GM10248 (cell line): ENCODE measurements around the gene XPO1.
"Not testable (repeated sequence)": the region's sequence is repeated elsewhere in the genome, so short reads cannot be mapped to it uniquely, and the experiment has no call there.

Source experiments
- CTCF ChIA-PET: fragments of 300-600 bp; sonication (Branson Sonifier 250); formaldehyde crosslinking; extraction: SDS; loops from one replicate; lab custom pipeline; 2021; ENCODE audit warnings: antibody characterized with exemption; lab: Yijun Ruan, JAX
- POLR2A ChIA-PET: fragments of 350-650 bp; sonication (Branson Sonifier 250); formaldehyde crosslinking; extraction: SDS; loops from one replicate; lab custom pipeline; 2020; ENCODE audit warnings: antibody characterized with exemption; lab: Yijun Ruan, JAX
- DNase-seq: peaks from one replicate; pipeline ENCODE4 v3.0.0; 2012; ENCODE audit errors: extremely low spot score
- CTCF ChIP-seq: IDR thresholded peaks from 2 replicates; pipeline ENCODE4 v1.5.1; 2012; ENCODE audit warnings: mild to moderate bottlenecking, low read depth; ENCODE audit errors: extremely low read depth, missing control alignments, control extremely low read depth

Gene XPO1

GRCh38 chr2:61538200-61538919 is at the start of gene XPO1:
Gene XPO1 (minus strand): TSS chr2:61538356. CDS start chr2:61533897, 4,459 bp downstream.
- CTCF ChIA-PET, result interaction anchor here (1.3 to 1.5 kb wide), 3 partner anchors 10 to 117 kb away, joined by 3 to 4 read pairs (median 3); no protein-coding TSS in a partner anchor

GRCh38 chr2:61586928-61587327 is 48.8 kb upstream of the XPO1 start:
- POLR2A ChIA-PET, DNase-seq, CTCF ChIA-PET: not testable (repeated sequence)

More at GRCh38 chr2:61538200-61538919, at the start of gene XPO1:
- DNase-seq, result peak; percentile 98
- peak; percentile 0 for TF ChIP-seq CTCF
- POLR2A ChIA-PET, result interaction anchor here (0.6 to 1.3 kb wide), 5 partner anchors 22 to 793 kb away, joined by 3 to 10 read pairs (median 5); partner anchors contain the start of gene PAPOLG

GRCh38 chr2:61585383-61585782 is 47.2 kb upstream of the XPO1 start:
- ChIA-PET POLR2A (no interaction called here), CTCF (interaction anchor here (0.8 to 1.8 kb wide), 3 partner anchors 9 to 159 kb away, joined by 3 to 4 read pairs (median 4); no protein-coding TSS in a partner anchor)
- no peak for TF ChIP-seq CTCF
- DNase-seq, result peak; percentile 56

GRCh38 chr2:61584368-61584767 is 46.2 kb upstream of the XPO1 start:
- POLR2A ChIA-PET, DNase-seq: not testable (repeated sequence)
- CTCF ChIA-PET, result interaction anchor here (0.8 kb wide), 1 partner anchor 18 kb away, joined by 4 read pairs; no protein-coding TSS in a partner anchor

GRCh38 chr2:61582165-61582564 is 44.0 kb upstream of the XPO1 start:
- DNase-seq, result no peak
- TF ChIP-seq CTCF, result no peak
- POLR2A ChIA-PET, result no interaction called here
- CTCF ChIA-PET, result no interaction called here

- CTCF ChIA-PET, result no interaction called here
- DNase-seq, result no peak
- POLR2A ChIA-PET, result no interaction called here
- no peak for TF ChIP-seq CTCF
These were observed 43.6 kb upstream of the XPO1 start for GRCh38 chr2:61581716-61582115.

GRCh38 chr2:61575447-61575859 is 37.3 kb upstream of the XPO1 start:
- POLR2A ChIA-PET, result no interaction called here
- peak; percentile 56 for DNase-seq
- CTCF ChIA-PET, result interaction anchor here (0.9 kb wide), 1 partner anchor 13 kb away, joined by 3 read pairs; no protein-coding TSS in a partner anchor
- TF ChIP-seq CTCF, result no peak

GRCh38 chr2:61566566-61566965 is 28.4 kb upstream of the XPO1 start:
- POLR2A ChIA-PET, result no interaction called here
- CTCF ChIA-PET, result no interaction called here
- DNase-seq, result no peak
- no peak for TF ChIP-seq CTCF
